Measurements from ENCODE around the gene EEIG1.

DNA sequence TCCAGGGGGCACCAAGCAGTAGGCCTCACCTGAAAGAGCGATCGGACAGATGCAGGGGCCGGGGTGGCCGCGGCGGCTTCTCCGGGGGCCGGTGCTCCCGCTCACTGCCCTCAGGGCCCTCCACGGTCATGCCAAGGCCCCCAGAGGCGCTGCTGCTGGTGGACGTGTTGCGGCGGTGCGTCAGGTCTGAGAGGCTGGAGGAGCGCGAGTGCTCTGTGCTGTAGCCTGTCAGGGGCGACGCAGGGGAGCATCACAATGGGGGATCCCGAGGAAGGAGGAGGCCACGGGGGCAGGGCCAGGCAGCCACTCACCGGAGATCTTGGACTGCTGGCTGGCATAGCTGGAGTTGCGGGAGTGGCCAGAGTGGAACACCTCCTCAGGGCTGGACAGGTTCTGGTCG lies 35.5 kb downstream of the EEIG1 start:
- TF ChIP-seq, protein P1, sequence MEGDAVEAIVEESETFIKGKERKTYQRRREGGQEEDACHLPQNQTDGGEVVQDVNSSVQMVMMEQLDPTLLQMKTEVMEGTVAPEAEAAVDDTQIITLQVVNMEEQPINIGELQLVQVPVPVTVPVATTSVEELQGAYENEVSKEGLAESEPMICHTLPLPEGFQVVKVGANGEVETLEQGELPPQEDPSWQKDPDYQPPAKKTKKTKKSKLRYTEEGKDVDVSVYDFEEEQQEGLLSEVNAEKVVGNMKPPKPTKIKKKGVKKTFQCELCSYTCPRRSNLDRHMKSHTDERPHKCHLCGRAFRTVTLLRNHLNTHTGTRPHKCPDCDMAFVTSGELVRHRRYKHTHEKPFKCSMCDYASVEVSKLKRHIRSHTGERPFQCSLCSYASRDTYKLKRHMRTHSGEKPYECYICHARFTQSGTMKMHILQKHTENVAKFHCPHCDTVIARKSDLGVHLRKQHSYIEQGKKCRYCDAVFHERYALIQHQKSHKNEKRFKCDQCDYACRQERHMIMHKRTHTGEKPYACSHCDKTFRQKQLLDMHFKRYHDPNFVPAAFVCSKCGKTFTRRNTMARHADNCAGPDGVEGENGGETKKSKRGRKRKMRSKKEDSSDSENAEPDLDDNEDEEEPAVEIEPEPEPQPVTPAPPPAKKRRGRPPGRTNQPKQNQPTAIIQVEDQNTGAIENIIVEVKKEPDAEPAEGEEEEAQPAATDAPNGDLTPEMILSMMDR (conservative IDR thresholded peaks at IDR 0.05), result no peak
- no peak for TF ChIP-seq EZH2 (IDR thresholded peaks at IDR 0.05; ENCODE audit: low read depth)
